Mesodermal cell (in vitro differentiated cells): Measurements from ENCODE around the gene RFC1. TPM values are rescaled to one million over a fixed set of nuclear protein-coding genes. Genes with fewer than 3 reads are reported as not detected.
A peak's percentile ranks its signal among the peaks of the same experiment; 100 is the strongest.
"Not testable (repeated sequence)": the region's sequence is repeated elsewhere in the genome, so short reads cannot be mapped to it uniquely, and the experiment has no call there.

Source experiments
- H3K27ac ChIP-seq: 2 replicates; pipeline ENCODE4 v1.7.0; 2013; ENCODE audit warnings: mild to moderate bottlenecking, low read depth, low read length, moderate library complexity; ENCODE audit not compliant: severe bottlenecking
- H3K36me3 ChIP-seq: 2 replicates; pipeline ENCODE4 v1.7.1; 2013; ENCODE audit warnings: mild to moderate bottlenecking, low read length, moderate library complexity; ENCODE audit not compliant: control insufficient read depth, insufficient read depth
- H3K4me1 ChIP-seq: one replicate; pipeline ENCODE4 v1.7.1; 2013; ENCODE audit warnings: mild to moderate bottlenecking, low read length; ENCODE audit not compliant: insufficient read depth, control insufficient read depth, poor library complexity, severe bottlenecking
- H3K4me3 ChIP-seq: 2 replicates; pipeline ENCODE4 v1.7.0; 2013; ENCODE audit warnings: low read length, control low read depth, mild to moderate bottlenecking; ENCODE audit not compliant: insufficient read depth, poor library complexity, severe bottlenecking; ENCODE audit errors: extremely low read depth
- H3K9me3 ChIP-seq: 2 replicates; pipeline ENCODE4 v1.7.1; 2013; ENCODE audit warnings: mild to moderate bottlenecking, low read length, moderate library complexity; ENCODE audit not compliant: control insufficient read depth
- WGBS, 2 experiments: methylation state at CpG; one replicate each; pipeline ENCODE4 v1.1.5; 2013; ENCODE audit warnings: missing lambda C conversion rate in 2 of 2; ENCODE audit not compliant: insufficient coverage in 2 of 2; 5-methylcytosine and 5-hydroxymethylcytosine counted together
- polyA plus RNA-seq, 2 experiments: library from polyadenylated mRNA; stranded (reverse); fragments of 50-300 nt; gene quantifications; one replicate each; pipeline ENCODE4 v1.2.3, GENCODE V29; 2013

Gene RFC1, protein sequence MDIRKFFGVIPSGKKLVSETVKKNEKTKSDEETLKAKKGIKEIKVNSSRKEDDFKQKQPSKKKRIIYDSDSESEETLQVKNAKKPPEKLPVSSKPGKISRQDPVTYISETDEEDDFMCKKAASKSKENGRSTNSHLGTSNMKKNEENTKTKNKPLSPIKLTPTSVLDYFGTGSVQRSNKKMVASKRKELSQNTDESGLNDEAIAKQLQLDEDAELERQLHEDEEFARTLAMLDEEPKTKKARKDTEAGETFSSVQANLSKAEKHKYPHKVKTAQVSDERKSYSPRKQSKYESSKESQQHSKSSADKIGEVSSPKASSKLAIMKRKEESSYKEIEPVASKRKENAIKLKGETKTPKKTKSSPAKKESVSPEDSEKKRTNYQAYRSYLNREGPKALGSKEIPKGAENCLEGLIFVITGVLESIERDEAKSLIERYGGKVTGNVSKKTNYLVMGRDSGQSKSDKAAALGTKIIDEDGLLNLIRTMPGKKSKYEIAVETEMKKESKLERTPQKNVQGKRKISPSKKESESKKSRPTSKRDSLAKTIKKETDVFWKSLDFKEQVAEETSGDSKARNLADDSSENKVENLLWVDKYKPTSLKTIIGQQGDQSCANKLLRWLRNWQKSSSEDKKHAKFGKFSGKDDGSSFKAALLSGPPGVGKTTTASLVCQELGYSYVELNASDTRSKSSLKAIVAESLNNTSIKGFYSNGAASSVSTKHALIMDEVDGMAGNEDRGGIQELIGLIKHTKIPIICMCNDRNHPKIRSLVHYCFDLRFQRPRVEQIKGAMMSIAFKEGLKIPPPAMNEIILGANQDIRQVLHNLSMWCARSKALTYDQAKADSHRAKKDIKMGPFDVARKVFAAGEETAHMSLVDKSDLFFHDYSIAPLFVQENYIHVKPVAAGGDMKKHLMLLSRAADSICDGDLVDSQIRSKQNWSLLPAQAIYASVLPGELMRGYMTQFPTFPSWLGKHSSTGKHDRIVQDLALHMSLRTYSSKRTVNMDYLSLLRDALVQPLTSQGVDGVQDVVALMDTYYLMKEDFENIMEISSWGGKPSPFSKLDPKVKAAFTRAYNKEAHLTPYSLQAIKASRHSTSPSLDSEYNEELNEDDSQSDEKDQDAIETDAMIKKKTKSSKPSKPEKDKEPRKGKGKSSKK
- polyA plus RNA-seq (2013, experiment 1 of 2), result 42.2 TPM
- 48.4 TPM for polyA plus RNA-seq (2013, experiment 2 of 2)

DNA sequence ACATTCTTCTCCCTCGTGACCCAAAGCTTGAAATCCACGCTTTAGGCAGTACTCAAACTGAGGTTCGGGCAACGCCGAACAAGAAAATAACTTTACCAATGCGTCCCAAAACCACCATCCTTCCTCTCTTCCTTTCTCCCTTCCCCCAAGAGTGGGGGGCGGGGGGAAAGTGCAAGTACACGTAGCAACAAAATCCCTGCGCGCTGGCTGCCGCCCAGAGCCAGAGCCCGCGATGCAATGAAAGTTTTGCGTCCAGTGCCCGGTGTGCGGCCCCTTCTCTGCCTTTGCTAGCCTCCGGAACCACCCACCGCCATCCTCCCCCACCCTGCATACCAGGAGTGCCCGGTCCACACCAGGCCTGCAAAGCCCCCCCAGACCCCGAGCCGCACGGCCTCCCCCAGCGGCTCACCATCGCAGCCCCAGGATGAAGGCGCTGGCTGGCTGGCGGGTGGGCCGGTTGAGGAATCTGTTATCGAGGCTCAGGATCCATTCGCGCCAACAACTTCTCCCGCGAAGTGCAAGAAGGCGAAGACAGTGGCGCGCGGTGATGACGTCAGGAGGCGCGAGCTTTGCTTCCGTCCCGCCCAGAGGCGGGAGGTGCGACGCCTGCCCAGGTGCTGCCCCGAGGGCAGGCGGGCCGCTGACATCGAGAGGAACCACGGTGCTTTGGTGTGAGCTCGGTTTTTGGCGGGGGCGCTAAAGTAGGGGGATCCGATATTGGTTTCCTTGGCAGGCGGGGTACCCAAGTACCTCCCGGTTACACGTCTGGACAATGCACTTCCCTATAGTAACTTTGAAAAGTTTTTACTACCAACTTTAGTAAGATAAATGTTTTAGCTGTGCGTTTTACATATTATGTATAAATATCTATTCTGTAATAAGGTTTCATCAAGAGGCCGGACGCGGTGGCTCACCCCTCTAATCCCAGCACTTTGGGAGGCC, at the start of gene RFC1:
TSS of gene RFC1 (minus strand) at position 533 of the 942 bp plus-strand sequence. CDS start at position 412, 121 bp downstream.
- Histone ChIP-seq H3K27ac (peak within 1 kb of the TSS; percentile 92), H3K4me3 (peak within 1 kb of the TSS; percentile 94), H3K9me3 (no peaks in the 10 kb centered on the region), H3K4me1 (peaks cover 6% of the 10 kb centered on the region), H3K36me3 (peaks cover 6% of the 10 kb centered on the region)
- 1 to 8% methylated on average over 22 to 39 of the region's 60 CpGs for WGBS, 2 experiments

DNA sequence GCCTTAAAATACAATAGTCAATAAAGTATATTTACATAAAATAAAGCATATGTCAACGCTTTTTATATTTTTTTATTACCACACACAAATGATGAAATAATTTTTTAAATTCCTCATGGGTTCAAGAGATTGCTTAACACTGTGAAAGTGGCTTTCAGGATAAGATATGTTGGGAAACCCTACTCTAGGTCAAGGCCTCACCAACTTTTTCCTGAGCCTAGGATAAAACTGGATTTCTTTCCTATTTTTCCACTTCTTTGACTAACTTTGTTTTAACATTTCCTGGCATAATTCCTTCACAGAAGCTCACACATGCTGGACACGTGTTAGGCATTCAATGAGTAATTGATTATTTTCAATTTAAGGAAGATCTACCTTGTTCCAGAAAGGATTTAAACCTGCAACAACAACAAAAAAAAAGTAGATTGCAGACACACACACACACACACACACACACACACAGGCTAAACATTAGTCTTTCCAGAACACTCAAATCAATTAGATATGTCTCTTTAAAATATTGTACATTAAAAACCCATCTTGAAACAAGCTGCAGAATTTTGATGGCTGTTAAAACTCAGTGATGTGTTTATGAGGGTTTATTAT, 49.6 kb upstream of the RFC1 start:
- Histone ChIP-seq H3K9me3 (no peaks in the 10 kb centered on the region), H3K36me3 (no peaks in the 10 kb centered on the region), H3K27ac (no peak overlapping the region), H3K4me3 (no peak overlapping the region), H3K4me1 (no peaks in the 10 kb centered on the region)
- WGBS, 2 experiments, result no CpG with 5 or more reads among the region's 2 CpGs

DNA sequence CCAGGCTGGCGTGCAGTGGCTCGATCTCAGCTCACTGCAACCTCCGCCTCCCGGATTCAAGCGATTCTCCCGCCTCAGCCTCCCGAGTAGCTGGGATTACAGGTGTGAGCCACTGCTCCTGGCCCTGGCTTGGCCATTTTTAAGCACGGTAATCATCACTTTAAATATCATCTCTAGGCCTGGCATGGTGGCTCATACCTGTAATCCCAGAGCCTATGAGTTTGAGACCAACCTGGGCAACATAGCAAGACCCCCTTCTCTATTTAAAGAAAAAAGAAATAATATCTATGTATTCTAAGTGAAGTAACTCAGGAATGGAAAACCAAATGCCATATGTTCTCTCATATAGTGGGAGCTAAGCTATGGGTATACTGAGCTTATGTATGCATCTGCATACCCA, 45.4 kb upstream of the RFC1 start:
- not testable (repeated sequence) for H3K4me3 ChIP-seq, H3K36me3 ChIP-seq, H3K9me3 ChIP-seq, H3K4me1 ChIP-seq, H3K27ac ChIP-seq
- WGBS, 2 experiments, result 90 to 98% methylated on average over 7 to 8 of the region's 8 CpGs

DNA sequence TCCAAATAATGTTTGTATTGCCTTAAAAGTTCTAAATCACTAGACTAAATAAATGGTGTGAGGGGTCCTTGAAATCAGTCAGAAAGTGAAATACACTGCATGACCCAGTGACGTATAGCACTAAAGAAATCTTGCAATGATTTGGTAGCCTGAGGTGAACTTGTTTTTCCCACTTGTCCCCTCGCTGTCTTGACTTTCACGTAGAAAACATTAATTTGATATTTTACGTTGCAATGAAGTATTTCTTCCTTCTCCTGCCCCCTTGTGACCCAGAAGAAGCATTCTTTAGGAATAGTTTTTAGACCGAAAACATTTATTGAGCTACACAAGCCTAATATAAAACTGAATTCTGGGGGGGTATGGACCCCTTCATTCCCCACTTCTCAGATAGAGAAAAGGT, 44.3 kb upstream of the RFC1 start:
- 100% methylated on average over 2 of the region's 5 CpGs for WGBS, 2 experiments

DNA sequence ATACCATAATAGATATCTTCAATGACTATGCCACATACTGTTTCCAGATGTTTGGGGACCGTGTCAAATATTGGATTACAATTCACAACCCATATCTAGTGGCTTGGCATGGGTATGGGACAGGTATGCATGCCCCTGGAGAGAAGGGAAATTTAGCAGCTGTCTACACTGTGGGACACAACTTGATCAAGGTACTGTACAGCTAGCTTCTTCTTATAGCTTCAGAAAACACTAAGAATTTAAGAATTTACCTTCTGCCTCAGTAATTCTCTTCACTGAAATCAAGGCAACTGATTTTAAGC, 41.4 kb upstream of the RFC1 start:
- Histone ChIP-seq H3K36me3 (no peaks in the 10 kb centered on the region), H3K27ac (no peak overlapping the region), H3K4me3 (no peak overlapping the region), H3K9me3 (no peaks in the 10 kb centered on the region), H3K4me1 (no peaks in the 10 kb centered on the region)
- no CpG with 5 or more reads among the region's 1 CpG for WGBS, 2 experiments

More for the DNA sequence above, 44.3 kb upstream of the RFC1 start:
- Histone ChIP-seq H3K4me1 (no peaks in the 10 kb centered on the region), H3K27ac (no peak overlapping the region), H3K9me3 (no peaks in the 10 kb centered on the region), H3K36me3 (no peaks in the 10 kb centered on the region), H3K4me3 (no peak overlapping the region)

DNA sequence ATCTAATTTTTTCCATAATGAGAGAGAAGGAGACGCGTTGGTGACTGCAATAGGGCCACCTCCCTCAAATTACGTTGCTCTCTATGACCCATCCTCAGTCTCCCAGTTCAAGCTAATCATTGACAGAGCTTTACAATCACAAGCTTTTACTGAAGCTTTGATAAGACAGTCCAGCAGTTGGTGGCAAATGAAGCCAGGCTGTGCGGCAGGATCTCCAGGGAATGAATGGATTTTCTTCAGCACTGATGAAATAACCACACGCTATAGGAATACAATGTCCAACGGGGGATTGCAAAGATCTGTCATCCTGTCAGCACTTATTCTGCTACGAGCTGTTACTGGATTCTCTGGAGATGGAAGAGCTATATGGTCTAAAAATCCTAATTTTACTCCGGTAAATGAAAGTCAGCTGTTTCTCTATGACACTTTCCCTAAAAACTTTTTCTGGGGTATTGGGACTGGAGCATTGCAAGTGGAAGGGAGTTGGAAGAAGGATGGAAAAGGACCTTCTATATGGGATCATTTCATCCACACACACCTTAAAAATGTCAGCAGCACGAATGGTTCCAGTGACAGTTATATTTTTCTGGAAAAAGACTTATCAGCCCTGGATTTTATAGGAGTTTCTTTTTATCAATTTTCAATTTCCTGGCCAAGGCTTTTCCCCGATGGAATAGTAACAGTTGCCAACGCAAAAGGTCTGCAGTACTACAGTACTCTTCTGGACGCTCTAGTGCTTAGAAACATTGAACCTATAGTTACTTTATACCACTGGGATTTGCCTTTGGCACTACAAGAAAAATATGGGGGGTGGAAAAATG, 40.8 kb upstream of the RFC1 start, which contains the start of gene KLB:
TSS of gene KLB (plus strand) at position 168 of the 821 bp plus-strand sequence. CDS start at position 188, 20 bp downstream.
- WGBS, 2 experiments, result 76 to 90% methylated on average over 5 of the region's 12 CpGs

DNA sequence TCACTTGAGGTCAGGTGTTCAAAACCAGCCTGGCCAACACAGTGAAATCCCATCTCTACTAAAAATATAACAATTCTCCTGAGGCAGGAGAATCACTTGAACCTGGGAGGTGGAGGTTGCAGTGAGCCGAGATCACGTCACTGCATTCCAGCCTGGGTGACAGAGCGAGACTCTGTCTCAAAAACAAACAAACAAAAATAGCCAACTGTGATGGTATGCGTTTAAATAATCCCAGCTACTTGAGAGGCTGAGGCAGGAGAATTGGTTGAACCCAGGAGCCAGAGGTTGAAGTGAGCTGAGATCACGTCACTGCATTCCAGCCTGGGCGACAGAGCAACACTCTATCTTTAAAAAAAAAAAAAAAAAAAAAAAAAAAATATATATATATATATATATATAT, 35.5 kb upstream of the RFC1 start:
- not testable (repeated sequence) for H3K36me3 ChIP-seq, H3K4me1 ChIP-seq, H3K9me3 ChIP-seq, H3K4me3 ChIP-seq, H3K27ac ChIP-seq
- WGBS, 2 experiments, result 60 to 83% methylated on average over 1 of the region's 6 CpGs

More for the DNA sequence above, 40.8 kb upstream of the RFC1 start, which contains the start of gene KLB:
- Histone ChIP-seq H3K4me1 (no peaks in the 10 kb centered on the region), H3K9me3 (no peaks in the 10 kb centered on the region), H3K36me3 (no peaks in the 10 kb centered on the region), H3K27ac (no peak within 1 kb of the TSS), H3K4me3 (no peak within 1 kb of the TSS)

DNA sequence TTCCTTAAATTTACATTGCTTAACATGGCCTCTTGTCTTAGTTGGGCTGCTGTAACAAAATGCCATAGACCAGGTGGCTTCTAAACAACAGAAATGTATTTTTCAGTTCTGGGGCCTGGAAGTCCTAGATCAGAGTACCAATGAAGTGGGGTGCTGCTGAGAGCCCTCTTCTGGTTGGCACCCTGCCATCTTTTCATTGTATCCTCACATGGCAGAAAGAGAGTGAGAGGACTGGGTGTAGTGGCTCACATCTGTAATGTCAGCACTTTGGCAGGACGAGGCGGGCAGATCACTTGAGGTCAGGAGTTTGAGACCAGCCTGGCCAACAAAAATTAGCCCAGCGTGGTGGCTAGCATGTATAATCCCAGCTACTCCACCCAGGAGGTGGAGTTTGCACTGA, 28.5 kb upstream of the RFC1 start:
- Histone ChIP-seq H3K9me3 (no peaks in the 10 kb centered on the region), H3K27ac (no peak overlapping the region), H3K4me1 (no peaks in the 10 kb centered on the region), H3K36me3 (no peaks in the 10 kb centered on the region), H3K4me3 (no peak overlapping the region)
- WGBS, 2 experiments, result 83 to 93% methylated on average over 2 of the region's 3 CpGs

DNA sequence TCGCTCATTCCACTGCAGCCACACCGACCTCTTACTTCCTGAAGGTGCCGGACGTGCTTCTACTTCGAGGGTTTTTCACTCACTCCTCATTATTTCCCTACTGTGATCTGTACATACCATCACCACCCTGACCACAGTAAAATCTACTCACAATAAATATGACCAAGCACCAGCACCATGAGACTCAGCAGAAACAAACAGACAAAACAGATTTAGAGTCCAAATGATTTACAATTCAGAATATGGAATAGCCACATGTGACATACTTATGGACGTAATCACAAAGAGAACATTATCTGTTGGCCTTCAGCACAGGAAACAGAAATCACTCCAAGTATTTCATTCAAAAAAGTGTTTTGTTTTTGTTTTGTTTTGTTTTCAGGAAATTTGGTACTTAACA, 24.4 kb upstream of the RFC1 start:
- no peak overlapping the region for H3K27ac ChIP-seq
- H3K4me1 ChIP-seq, result no peaks in the 10 kb centered on the region
- 78 to 94% methylated on average over 5 of the region's 6 CpGs for WGBS, 2 experiments
- H3K36me3 ChIP-seq, result no peaks in the 10 kb centered on the region
- H3K4me3 ChIP-seq, result no peak overlapping the region
- H3K9me3 ChIP-seq, result no peaks in the 10 kb centered on the region
